Upper lobe of left lung (tissue), 6 donors: Measurements from ENCODE around the gene MYO19. TPM values are rescaled to one million over a fixed set of nuclear protein-coding genes. Genes with fewer than 3 reads are reported as not detected.

Experiments used
- ATAC-seq, 2 donors: fragments of 200-7000 bp; cut with Tn5 transposase; one replicate each; pipeline ENCODE4 v1.9.1; 2022; ENCODE audit warnings: mild to moderate bottlenecking in 2 of 2, moderate library complexity in 2 of 2; ENCODE audit not compliant: low FRiP score in 2 of 2
- DNase-seq, 2 donors: peaks; one replicate each; pipeline ENCODE4 v3.0.0-alpha.2; 2019 to 2020
- H3K27ac ChIP-seq, 4 donors: fragments of 200-600 bp; sonication (generic); one replicate each; pipeline ENCODE4 v1.5.1; 2016 to 2019
- H3K27me3 ChIP-seq, 4 donors: fragments of 200-600 bp; sonication (generic); one replicate each; pipeline ENCODE4 v1.5.1; 2017 to 2019
- H3K36me3 ChIP-seq, 4 donors: fragments of 200-600 bp; sonication (generic); one replicate each; pipeline ENCODE4 v1.5.1; 2016 to 2019
- H3K4me1 ChIP-seq, 4 donors: fragments of 200-600 bp; sonication (generic); one replicate each; pipeline ENCODE4 v1.5.1; 2018 to 2019
- H3K4me3 ChIP-seq, 4 donors: fragments of 200-600 bp; sonication (generic); one replicate each; pipeline ENCODE4 v1.5.1; 2017 to 2019; ENCODE audit warnings: mild to moderate bottlenecking in 2 of 4, moderate library complexity in 1 of 4
- H3K9me3 ChIP-seq, 4 donors: fragments of 200-600 bp; sonication (generic); one replicate each; pipeline ENCODE4 v1.5.1; 2018 to 2019
- EP300 ChIP-seq, 4 donors: sonication (generic); formaldehyde crosslinking; IDR thresholded peaks; one replicate each; pipeline ENCODE4 v1.5.1; 2017; ENCODE audit warnings: antibody characterized with exemption in 4 of 4, control low read depth in 2 of 4
- POLR2A ChIP-seq, 4 donors: fragments of 450-650 bp; IDR thresholded peaks; one replicate each; pipeline ENCODE4 v1.5.1; 2016 to 2017; ENCODE audit warnings: antibody characterized with exemption in 4 of 4, mild to moderate bottlenecking in 2 of 4
- POLR2AphosphoS5 ChIP-seq, 2 donors: sonication (generic); formaldehyde crosslinking; IDR thresholded peaks; one replicate each; pipeline ENCODE4 v1.5.1; 2017; ENCODE audit warnings: antibody characterized with exemption in 2 of 2
- WGBS, 2 donors: methylation state at CpG; one replicate each; pipeline ENCODE4 v1.1.5; 2017 to 2018; 5-methylcytosine and 5-hydroxymethylcytosine counted together
- total RNA-seq, 6 donors: library from RNA; depleted of rRNA in 4 of 6; stranded (reverse); fragments of >200 nt in 4 of 6; gene quantifications; one replicate each; pipeline versions ENCODE4 v1.1.0 to v1.2.1, GENCODE V29; 2016 to 2021
- TF ChIP-seq, protein P1 (sequence below), 6 experiments: fragments of 450-650 bp in 4 of 6; fragments of 200-600 bp in 2 of 6; sonication (generic) in 2 of 6; IDR thresholded peaks; one replicate each; pipeline ENCODE4 v1.5.1; 2016 to 2019; ENCODE audit warnings: antibody characterized with exemption in 6 of 6
- donor health status: DM: no; HTN: no; CAD: no; lungs with moderate emphysema.
- donor health status: DM: no; HTN: yes; CAD: no; lungs with severe emphysema.

The MYO19 gene
- total RNA-seq, 6 donors from 2014 or later = 34.8 to 167 (median 49.4) TPM

DNA sequence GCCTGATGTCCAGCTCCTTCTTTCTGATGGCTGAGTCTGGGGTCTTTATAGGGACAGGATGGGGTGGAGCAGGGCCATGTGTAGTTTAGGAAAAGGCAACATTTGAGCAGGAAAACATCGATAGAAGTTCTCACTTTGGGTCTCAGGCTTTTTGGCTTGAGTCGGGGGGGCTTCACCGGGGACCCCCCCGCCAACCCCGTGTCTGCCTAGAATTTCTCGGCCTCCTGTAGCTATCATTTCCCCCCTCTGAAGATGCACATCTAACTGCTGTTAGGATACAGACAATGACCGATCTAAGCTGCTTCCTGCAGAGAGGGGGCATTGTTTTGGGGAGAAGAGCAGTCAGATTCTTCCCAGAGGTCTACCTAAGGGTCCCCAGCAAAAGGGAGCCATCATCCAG lies 64.9 kb downstream of the MYO19 start:
- no peaks in the 10 kb centered on the region for H3K4me1 ChIP-seq
- ATAC-seq = no peak
- H3K9me3 ChIP-seq = no peaks in the 10 kb centered on the region
- peaks cover 0 to 4% (median 1%) of the 10 kb centered on the region in 4 donors for H3K27me3 ChIP-seq
- no peaks in the 10 kb centered on the region for H3K36me3 ChIP-seq
- TF ChIP-seq, protein P1, sequence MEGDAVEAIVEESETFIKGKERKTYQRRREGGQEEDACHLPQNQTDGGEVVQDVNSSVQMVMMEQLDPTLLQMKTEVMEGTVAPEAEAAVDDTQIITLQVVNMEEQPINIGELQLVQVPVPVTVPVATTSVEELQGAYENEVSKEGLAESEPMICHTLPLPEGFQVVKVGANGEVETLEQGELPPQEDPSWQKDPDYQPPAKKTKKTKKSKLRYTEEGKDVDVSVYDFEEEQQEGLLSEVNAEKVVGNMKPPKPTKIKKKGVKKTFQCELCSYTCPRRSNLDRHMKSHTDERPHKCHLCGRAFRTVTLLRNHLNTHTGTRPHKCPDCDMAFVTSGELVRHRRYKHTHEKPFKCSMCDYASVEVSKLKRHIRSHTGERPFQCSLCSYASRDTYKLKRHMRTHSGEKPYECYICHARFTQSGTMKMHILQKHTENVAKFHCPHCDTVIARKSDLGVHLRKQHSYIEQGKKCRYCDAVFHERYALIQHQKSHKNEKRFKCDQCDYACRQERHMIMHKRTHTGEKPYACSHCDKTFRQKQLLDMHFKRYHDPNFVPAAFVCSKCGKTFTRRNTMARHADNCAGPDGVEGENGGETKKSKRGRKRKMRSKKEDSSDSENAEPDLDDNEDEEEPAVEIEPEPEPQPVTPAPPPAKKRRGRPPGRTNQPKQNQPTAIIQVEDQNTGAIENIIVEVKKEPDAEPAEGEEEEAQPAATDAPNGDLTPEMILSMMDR (IDR thresholded peaks at IDR 0.05) = no peak
- TF ChIP-seq POLR2AphosphoS5 (IDR thresholded peaks at IDR 0.05) (no peak), POLR2A (IDR thresholded peaks at IDR 0.05) (no peak), EP300 (IDR thresholded peaks at IDR 0.05) (no peak)
- WGBS, 2 donors = 69 to 75% methylated on average over 7 of the region's 7 CpGs
- DNase-seq = no peak
- no peak overlapping the region for H3K27ac ChIP-seq
- H3K4me3 ChIP-seq = no peak overlapping the region

DNA sequence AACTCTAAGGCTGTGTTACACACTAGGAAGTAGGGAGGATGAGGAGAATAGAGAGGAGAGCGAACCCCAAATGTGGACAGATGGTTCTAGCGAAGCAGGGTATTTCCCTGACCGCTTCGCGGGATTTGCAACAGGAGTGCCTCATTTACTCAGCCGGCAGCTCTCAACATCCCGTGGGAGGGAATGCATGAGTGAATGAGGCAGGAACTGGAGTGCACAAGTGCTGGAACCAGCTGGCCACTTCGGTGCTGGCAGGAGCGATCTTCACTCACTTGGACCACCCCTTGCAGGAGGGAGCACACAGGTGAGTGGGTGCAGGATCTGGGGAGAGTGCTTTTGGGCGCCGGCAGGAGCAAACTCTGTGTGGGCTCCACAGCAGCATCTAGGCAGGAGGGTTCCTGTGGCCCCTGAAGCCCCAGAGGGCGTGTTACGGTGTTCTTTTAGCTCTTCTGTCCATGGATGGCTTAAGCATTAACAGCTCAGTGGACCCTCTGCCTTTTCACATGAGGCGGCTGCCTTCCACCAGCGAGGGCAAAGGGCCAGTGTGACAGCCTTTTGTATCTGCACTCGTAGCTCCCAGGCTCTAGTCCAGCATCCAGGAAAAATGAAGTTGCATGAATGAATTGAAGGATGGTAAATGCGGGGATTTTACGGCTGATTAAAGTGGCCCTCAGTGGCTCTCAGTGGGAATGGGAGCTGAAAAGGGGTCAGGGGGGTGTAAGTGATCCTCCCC lies 65.6 kb downstream of the MYO19 start:
- Histone ChIP-seq H3K9me3 (no peaks in the 10 kb centered on the region), H3K4me1 (peaks cover 0 to under 1% (median 0%) of the 10 kb centered on the region in 4 donors), H3K36me3 (no peaks in the 10 kb centered on the region), H3K4me3 (no peak overlapping the region), H3K27me3 (peaks cover 0 to 10% (median 6%) of the 10 kb centered on the region in 4 donors), H3K27ac (no peak overlapping the region)
- TF ChIP-seq POLR2A (IDR thresholded peaks at IDR 0.05) (no peak), EP300 (IDR thresholded peaks at IDR 0.05) (no peak)
- WGBS, 2 donors = 71 to 73% methylated on average over 17 to 18 of the region's 18 CpGs
- DNase-seq (no peak), ATAC-seq (no peak)

DNA sequence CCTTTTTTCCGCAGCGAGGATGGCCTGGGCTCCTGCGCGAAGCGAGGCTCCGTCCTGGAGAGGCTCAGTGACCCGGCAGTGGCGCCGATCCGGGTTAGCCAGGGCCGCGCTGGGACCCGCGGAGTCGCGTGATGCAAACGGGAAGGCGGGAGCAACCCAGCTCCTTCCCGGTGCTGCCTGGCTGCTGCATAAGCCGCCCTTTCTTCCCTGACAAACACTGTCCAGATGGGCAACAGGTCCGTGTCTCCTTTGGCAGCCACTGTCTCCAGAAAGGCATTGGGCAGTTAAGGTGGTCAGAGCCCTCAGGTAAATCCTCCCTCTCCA lies 69.9 kb downstream of the MYO19 start:
- ATAC-seq (no peak), DNase-seq (no peak)
- no peaks in the 10 kb centered on the region for H3K36me3 ChIP-seq
- 23 to 30% methylated on average over 2 to 21 of the region's 21 CpGs for WGBS, 2 donors
- peaks cover 0 to 3% (median 0%) of the 10 kb centered on the region in 4 donors for H3K4me1 ChIP-seq
- peaks cover 0 to 18% (median 8%) of the 10 kb centered on the region in 4 donors for H3K27me3 ChIP-seq
- TF ChIP-seq EP300 (IDR thresholded peaks at IDR 0.05) = no peak
- no peak for TF ChIP-seq POLR2A (IDR thresholded peaks at IDR 0.05)
- no peak for TF ChIP-seq POLR2AphosphoS5 (IDR thresholded peaks at IDR 0.05)
- TF ChIP-seq, protein P1 (IDR thresholded peaks at IDR 0.05) = no peak
- no peak overlapping the region for H3K4me3 ChIP-seq
- no peaks in the 10 kb centered on the region for H3K9me3 ChIP-seq
- no peak overlapping the region for H3K27ac ChIP-seq

DNA sequence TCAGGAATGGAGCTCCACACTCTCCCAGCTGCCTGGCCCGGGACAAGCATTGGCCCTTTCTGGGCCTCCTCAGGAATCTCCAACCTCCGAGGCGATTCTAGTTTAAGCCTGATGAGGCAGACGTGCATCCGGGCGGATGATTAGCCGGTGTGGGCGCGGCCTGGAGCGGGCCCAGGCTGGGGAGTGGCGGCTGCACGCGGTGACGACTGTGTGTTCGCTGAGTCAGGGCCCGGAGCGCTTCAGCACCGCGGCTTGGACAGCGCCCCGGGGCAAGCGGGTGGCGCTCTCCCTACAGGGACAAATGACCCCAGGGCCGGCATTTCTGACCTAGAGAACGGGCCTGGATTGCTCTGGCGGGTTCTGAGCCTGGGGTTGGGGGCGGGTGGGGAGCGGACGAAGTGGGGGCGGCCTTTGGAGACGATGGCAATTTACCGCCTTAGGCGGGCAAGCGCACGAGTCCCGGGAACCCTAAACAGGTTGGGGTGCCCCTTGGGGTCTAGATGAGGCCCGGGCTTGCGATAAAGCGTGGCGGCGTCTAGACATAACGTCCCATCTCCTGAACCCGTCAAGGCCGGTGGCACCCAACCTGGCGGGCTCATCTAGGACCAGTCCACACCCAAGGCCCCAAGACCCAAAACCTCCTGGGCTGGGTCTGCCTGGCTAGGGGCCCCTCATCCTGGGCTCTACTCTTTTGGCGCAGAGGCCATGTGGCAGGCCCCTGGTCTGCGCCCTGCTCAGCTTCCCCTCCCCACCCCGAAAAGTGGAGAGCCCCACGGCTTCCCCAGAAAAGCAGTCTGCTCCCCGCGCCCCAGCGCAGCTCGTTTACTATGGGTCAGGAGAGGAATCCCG lies 70.5 kb downstream of the MYO19 start:
- ATAC-seq = peak; percentile 66 to 81
- H3K9me3 ChIP-seq = no peaks in the 10 kb centered on the region
- TF ChIP-seq, protein P1 (IDR thresholded peaks at IDR 0.05) = no peak
- no peak for TF ChIP-seq POLR2A (IDR thresholded peaks at IDR 0.05)
- no peak for TF ChIP-seq POLR2AphosphoS5 (IDR thresholded peaks at IDR 0.05)
- TF ChIP-seq EP300 (IDR thresholded peaks at IDR 0.05) = no peak
- H3K4me1 ChIP-seq = peaks cover 0 to 3% (median 0%) of the 10 kb centered on the region in 4 donors
- H3K27ac ChIP-seq = no peak overlapping the region
- H3K27me3 ChIP-seq = peaks cover 0 to 18% (median 8%) of the 10 kb centered on the region in 4 donors
- H3K36me3 ChIP-seq = no peaks in the 10 kb centered on the region
- peak in 1 of 2 donors; percentile 89 for DNase-seq
- no peak overlapping the region for H3K4me3 ChIP-seq
- 19 to 37% methylated on average over 20 to 45 of the region's 54 CpGs for WGBS, 2 donors

DNA sequence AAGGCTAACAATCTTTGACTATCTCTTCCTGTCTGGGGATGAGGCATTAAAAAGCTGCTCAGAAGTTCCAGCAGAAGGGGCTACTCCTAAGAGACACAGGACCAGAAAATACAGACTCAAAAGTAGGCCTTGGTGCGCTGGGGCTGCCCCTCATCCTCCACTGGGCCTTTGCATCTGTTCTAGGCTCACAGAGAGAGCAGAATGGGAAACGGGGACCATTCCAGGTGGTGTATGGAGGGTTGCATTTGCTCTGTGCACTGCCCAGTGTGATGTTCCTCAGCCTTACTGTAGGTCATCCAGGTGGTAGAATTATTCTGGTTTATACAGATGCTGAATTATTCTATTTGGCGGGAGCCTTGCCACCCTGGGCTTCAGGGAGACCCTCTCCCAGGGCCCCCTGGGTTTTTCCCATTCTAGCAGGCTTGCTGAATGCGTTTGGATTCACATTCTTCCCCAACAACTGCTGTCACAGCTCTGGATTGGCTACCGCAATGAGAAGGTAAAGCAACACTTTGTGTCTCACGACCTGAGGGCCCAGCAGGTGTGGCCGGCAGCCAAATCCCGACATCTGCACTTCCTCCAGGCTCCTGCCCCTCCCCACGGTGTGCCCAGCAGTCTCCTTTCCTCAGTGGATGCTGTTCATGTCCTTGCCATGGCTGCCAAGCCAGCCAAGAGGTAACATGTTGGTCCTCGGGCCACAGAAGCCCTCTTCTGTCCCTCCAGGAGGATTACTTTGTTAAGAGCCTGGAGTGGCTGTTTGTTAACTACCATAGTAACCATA lies 73.1 kb downstream of the MYO19 start:
- Histone ChIP-seq H3K4me3 (no peak overlapping the region), H3K9me3 (no peaks in the 10 kb centered on the region), H3K4me1 (peaks cover 0 to 3% (median 0%) of the 10 kb centered on the region in 4 donors), H3K27ac (no peak overlapping the region), H3K36me3 (no peaks in the 10 kb centered on the region), H3K27me3 (peaks cover 0 to 18% (median 8%) of the 10 kb centered on the region in 4 donors)
- 52 to 63% methylated on average over 9 of the region's 10 CpGs for WGBS, 2 donors
- DNase-seq (no peak), ATAC-seq (no peak)
- TF ChIP-seq EP300 (IDR thresholded peaks at IDR 0.05) (no peak), POLR2A (IDR thresholded peaks at IDR 0.05) (no peak), POLR2AphosphoS5 (IDR thresholded peaks at IDR 0.05) (no peak)
- TF ChIP-seq, protein P1 (IDR thresholded peaks at IDR 0.05) = no peak
